ENCODE measurements around the gene SCGB1D1.

GRCh38 chr11:62147545-62147944 is 42.5 kb upstream of the SCGB1D1 start:
- TF ChIP-seq CTCF (IDR thresholded peaks at IDR 0.05) (no peak), POLR2A (IDR thresholded peaks at IDR 0.05) (no peak)
